Endothelial cell of umbilical vein (primary cell): ENCODE data around the gene MED19. TPM values are rescaled to one million over a fixed set of nuclear protein-coding genes. Genes with fewer than 3 reads are reported as not detected.

ENCODE experiments used
- BruUV-seq: library from RNA; stranded (reverse); fragments of 400-500 nt; replicated peaks from 2 replicates; lab custom pipeline; 2021; lab: Mats Ljungman, UMichigan
- CTCF ChIA-PET: fragments of 300-600, 350-600 bp; sonication (Branson Sonifier 250); formaldehyde crosslinking; loops from one replicate; lab custom pipeline; 2021; ENCODE audit warnings: antibody characterized with exemption, inconsistent platforms; lab: Charles Lee
- POLR2A ChIA-PET: fragments of 300-600, 350-600 bp; sonication (Branson Sonifier 250); formaldehyde crosslinking; loops from one replicate; lab custom pipeline; 2021; ENCODE audit warnings: antibody characterized with exemption, inconsistent platforms; lab: Charles Lee
- DNase-seq: peaks from one replicate; pipeline ENCODE4 v3.0.0-alpha.2; 2011; ENCODE audit warnings: low read depth, low spot score
- FAIRE-seq: peaks from 2 replicates; lab custom pipeline; 2011; peaks lifted over from hg19 to GRCh38; lab: Jason Lieb, UNC
- H2AFZ ChIP-seq: 2 replicates; pipeline ENCODE4 v1.6.0; 2012; ENCODE audit warnings: low read depth, low read length, control low read depth, inconsistent platforms
- H3K27ac ChIP-seq: 2 replicates; pipeline ENCODE4 v1.5.1; 2011; ENCODE audit warnings: low read depth, mild to moderate bottlenecking, control low read depth, low read length, moderate library complexity; ENCODE audit not compliant: insufficient read depth
- H3K27me3 ChIP-seq, 2 experiments: 2 replicates each; pipeline versions ENCODE4 v1.6.0 to v1.6.1; 2011; ENCODE audit warnings: low read length in 2 of 2, mixed read lengths in 1 of 2; ENCODE audit not compliant: control insufficient read depth in 2 of 2, insufficient read depth in 2 of 2
- H3K36me3 ChIP-seq, 2 experiments: 2 replicates in 1 of 2; 3 replicates in 1 of 2; pipeline ENCODE4 v1.5.1; 2011; ENCODE audit warnings: low read length in 2 of 2, mild to moderate bottlenecking in 1 of 2, moderate library complexity in 1 of 2; ENCODE audit not compliant: control insufficient read depth in 2 of 2, insufficient read depth in 2 of 2; ENCODE audit errors: extremely low read depth in 1 of 2
- H3K4me1 ChIP-seq: 3 replicates; pipeline ENCODE4 v1.5.1; 2011; ENCODE audit warnings: mild to moderate bottlenecking, low read length; ENCODE audit not compliant: control insufficient read depth, insufficient read depth; ENCODE audit errors: extremely low read depth
- H3K4me2 ChIP-seq: 2 replicates; pipeline ENCODE4 v1.6.1; 2011; ENCODE audit warnings: low read length, control low read depth, mixed read lengths; ENCODE audit not compliant: insufficient read depth
- H3K4me3 ChIP-seq, 3 experiments: fragments of 200-600 bp in 1 of 3; sonication (generic), shearing (Covaris generic) in 1 of 3; replicated peaks in 1 of 3; 2 replicates each; pipeline ENCODE4 v1.5.1; 2011 to 2016; ENCODE audit warnings: control low read depth in 3 of 3, low read length in 3 of 3, mild to moderate bottlenecking in 2 of 3, inconsistent platforms in 1 of 3, low read depth in 1 of 3, moderate library complexity in 1 of 3; ENCODE audit not compliant: insufficient read depth in 1 of 3
- H3K79me2 ChIP-seq: 2 replicates; pipeline ENCODE4 v1.6.0; 2012; ENCODE audit warnings: low read length, inconsistent platforms; ENCODE audit not compliant: control insufficient read depth, insufficient read depth
- H3K9ac ChIP-seq: replicated peaks from 2 replicates; pipeline ENCODE3; 2011; ENCODE audit warnings: low read length, control low read depth; ENCODE audit not compliant: insufficient read depth; ENCODE audit errors: extremely low read depth
- H3K9me1 ChIP-seq: replicated peaks from 3 replicates; pipeline ENCODE4 v1.6.0; 2011; ENCODE audit warnings: mild to moderate bottlenecking, low read length; ENCODE audit not compliant: control insufficient read depth, insufficient read depth; ENCODE audit errors: extremely low read depth
- H3K9me3 ChIP-seq: replicated peaks from 2 replicates; pipeline ENCODE4 v1.5.1; 2012; ENCODE audit warnings: low read length, inconsistent platforms; ENCODE audit not compliant: control insufficient read depth, insufficient read depth
- H4K20me1 ChIP-seq: replicated peaks from 2 replicates; pipeline ENCODE3; 2011; ENCODE audit warnings: mild to moderate bottlenecking, low read length; ENCODE audit not compliant: control insufficient read depth, insufficient read depth; ENCODE audit errors: extremely low read depth
- CTCF ChIP-seq, 2 donors: IDR thresholded peaks; 1 replicate in 1 of 2; 2 replicates in 1 of 2; pipeline ENCODE4 v1.5.1; 2011; ENCODE audit warnings: low read length in 2 of 2, mild to moderate bottlenecking in 2 of 2, moderate library complexity in 2 of 2, control low read depth in 1 of 2, inconsistent platforms in 1 of 2, low read depth in 1 of 2; ENCODE audit not compliant: insufficient read depth in 1 of 2; ENCODE audit errors: extremely low read depth in 1 of 2
- EZH2 ChIP-seq: IDR thresholded peaks from 2 replicates; pipeline ENCODE4 v1.6.1; 2012; ENCODE audit warnings: borderline replicate concordance, low read depth, mild to moderate bottlenecking, moderate library complexity, low read length, inconsistent platforms; ENCODE audit not compliant: severe bottlenecking
- FOS ChIP-seq: IDR thresholded peaks from 2 replicates; pipeline ENCODE4 v1.6.1; 2011; ENCODE audit warnings: mild to moderate bottlenecking, low read length, moderate library complexity, borderline replicate concordance; ENCODE audit not compliant: insufficient read depth
- GATA2 ChIP-seq: IDR thresholded peaks from 2 replicates; pipeline ENCODE4 v1.7.0; 2011; ENCODE audit warnings: low read depth, mild to moderate bottlenecking, moderate library complexity, mixed read lengths, low read length; ENCODE audit not compliant: insufficient read length, insufficient read depth
- JUN ChIP-seq: IDR thresholded peaks from 2 replicates; pipeline ENCODE4 v1.6.1; 2011; ENCODE audit warnings: borderline replicate concordance, low read depth; ENCODE audit not compliant: insufficient read length, insufficient read depth
- MAX ChIP-seq: IDR thresholded peaks from 2 replicates; pipeline ENCODE4 v1.6.1; 2011; ENCODE audit not compliant: insufficient read depth, insufficient read length
- POLR2A ChIP-seq: IDR thresholded peaks from 2 replicates; pipeline ENCODE4 v1.6.1; 2012; ENCODE audit warnings: low read depth, mild to moderate bottlenecking, control low read depth, low read length
- dilution Hi-C: fragments of 300-500 bp; cut with MboI; formaldehyde crosslinking; loops from one replicate; pipeline ENCODE4 v1.15.0; 2019; ENCODE audit warnings: low sequenced_read_pairs; ENCODE audit not compliant: extremely low pct_ligation_motif_present
- intact Hi-C: fragments of 100-400 bp; cut with micrococcal nuclease; formaldehyde crosslinking; loops from one replicate; pipeline ENCODE4 v1.10.0; 2022
- polyA plus RNA-seq, 4 experiments: library from polyadenylated mRNA; depleted of rRNA in 3 of 4; stranded (reverse) in 3 of 4; unstranded in 1 of 4; fragments of >200 nt; gene quantifications; 2 replicates each; pipeline versions ENCODE4 v1.2.1 to v1.2.3, GENCODE V29; 2011 to 2012; ENCODE audit warnings: missing spikeins in 1 of 4
- total RNA-seq: library from RNA; stranded (reverse); gene quantifications from 2 replicates; pipeline ENCODE4 v1.2.3, GENCODE V29; 2021

The MED19 gene
- total and polyA plus RNA-seq, 2 donors (not counting 3 experiments of a cell fraction or from before 2014, with no cell fraction given), result 25.1 to 48.0 TPM

- Histone ChIP-seq H3K27me3 (no peaks in the 10 kb centered on the region), H3K79me2 (peaks cover 88% of the 10 kb centered on the region), H3K9ac (no peak overlapping the region), H3K4me2 (no peak overlapping the region), H3K9me1 (no peaks in the 10 kb centered on the region), H3K4me3 (no peak overlapping the region), H3K36me3 (peaks cover 10 to 11% of the 10 kb centered on the region in 2 experiments), H3K9me3 (no peaks in the 10 kb centered on the region), H3K27ac (no peak overlapping the region), H3K4me1 (peaks cover 7% of the 10 kb centered on the region), H4K20me1 (no peaks in the 10 kb centered on the region), H2AFZ (no peak overlapping the region)
- TF ChIP-seq JUN, result no peak
- dilution Hi-C loops, result no loop called here
- no peak for FAIRE-seq
- no TSS peak for BruUV-seq
- no peak for DNase-seq
- CTCF ChIA-PET, result interaction anchor here (1.1 to 1.4 kb wide), 3 partner anchors 23 to 216 kb away, joined by 3 read pairs; no protein-coding TSS in a partner anchor
- POLR2A ChIA-PET, result no interaction called here
- intact Hi-C loops, result no loop called here
Measured at GRCh38 chr11:57675176-57675941, 36.7 kb downstream of the MED19 start.

GRCh38 chr11:57674251-57674650 is 37.8 kb downstream of the MED19 start:
- dilution Hi-C loops (no loop called here), intact Hi-C loops (no loop called here)
- no peaks in the 10 kb centered on the region for H3K9me1 ChIP-seq
- no peak overlapping the region for H2AFZ ChIP-seq
- no peaks in the 10 kb centered on the region for H3K9me3 ChIP-seq
- no peaks in the 10 kb centered on the region for H4K20me1 ChIP-seq
- DNase-seq (no peak), FAIRE-seq (no peak)
- no peaks in the 10 kb centered on the region for H3K27me3 ChIP-seq
- CTCF ChIA-PET, result interaction anchor here (1.2 kb wide), 1 partner anchor 34 kb away, joined by 3 read pairs; no protein-coding TSS in a partner anchor
- no peak overlapping the region for H3K4me3 ChIP-seq
- peaks cover 5% of the 10 kb centered on the region for H3K4me1 ChIP-seq
- H3K9ac ChIP-seq, result no peak overlapping the region
- peaks cover 88% of the 10 kb centered on the region for H3K79me2 ChIP-seq
- H3K4me2 ChIP-seq, result no peak overlapping the region
- POLR2A ChIA-PET, result no interaction called here
- TF ChIP-seq FOS (no peak), MAX (no peak), GATA2 (no peak), EZH2 (no peak), CTCF (IDR thresholded peaks at IDR 0.05; ENCODE audit: extremely low read depth in 1 of 2, insufficient read depth in 1 of 2, low read depth in 1 of 2, low read length in 2 of 2) (no peak), POLR2A (no peak)
- BruUV-seq, result no TSS peak
- no peak overlapping the region for H3K27ac ChIP-seq
- H3K36me3 ChIP-seq, result peaks cover 9 to 10% of the 10 kb centered on the region in 2 experiments
